Skeletal muscle tissue (tissue), 4 donors: ENCODE measurements around the gene RASL10B. TPM values are rescaled to one million over a fixed set of nuclear protein-coding genes. Genes with fewer than 3 reads are reported as not detected.

Source experiments
- H3K27ac ChIP-seq: one replicate; pipeline ENCODE4 v1.7.0; 2013; ENCODE audit warnings: mild to moderate bottlenecking, low read depth, low read length, inconsistent platforms
- H3K27me3 ChIP-seq, 3 donors: one replicate each; pipeline ENCODE4 v1.7.0; 2013; ENCODE audit warnings: low read length in 3 of 3; ENCODE audit not compliant: control insufficient read depth in 3 of 3, insufficient read depth in 3 of 3
- H3K36me3 ChIP-seq, 3 donors: one replicate each; pipeline ENCODE4 v1.7.0; 2013; ENCODE audit warnings: low read length in 3 of 3; ENCODE audit not compliant: control insufficient read depth in 3 of 3, insufficient read depth in 3 of 3
- H3K4me1 ChIP-seq, 3 donors: one replicate each; pipeline ENCODE4 v1.7.0; 2013; ENCODE audit warnings: low read length in 3 of 3, mild to moderate bottlenecking in 3 of 3; ENCODE audit not compliant: control insufficient read depth in 3 of 3, insufficient read depth in 3 of 3
- H3K4me3 ChIP-seq, 3 donors: one replicate each; pipeline ENCODE4 v1.7.0; 2013; ENCODE audit warnings: low read length in 3 of 3
- H3K9ac ChIP-seq, 3 donors: one replicate each; pipeline ENCODE4 v1.7.0; 2013; ENCODE audit warnings: low read length in 3 of 3, mild to moderate bottlenecking in 3 of 3, moderate library complexity in 2 of 3, low read depth in 1 of 3
- H3K9me3 ChIP-seq, 3 donors: one replicate each; pipeline ENCODE4 v1.7.0; 2013; ENCODE audit warnings: low read length in 3 of 3; ENCODE audit not compliant: control insufficient read depth in 3 of 3
- total RNA-seq: library from RNA; depleted of rRNA; stranded (reverse); fragments of >200 nt; gene quantifications from one replicate; pipeline ENCODE4 v1.2.3, GENCODE V29; 2014
- donor health status: Osteomylitis.

The RASL10B gene
- total RNA-seq, 1 donor from 2014 or later = 1.6 TPM

DNA sequence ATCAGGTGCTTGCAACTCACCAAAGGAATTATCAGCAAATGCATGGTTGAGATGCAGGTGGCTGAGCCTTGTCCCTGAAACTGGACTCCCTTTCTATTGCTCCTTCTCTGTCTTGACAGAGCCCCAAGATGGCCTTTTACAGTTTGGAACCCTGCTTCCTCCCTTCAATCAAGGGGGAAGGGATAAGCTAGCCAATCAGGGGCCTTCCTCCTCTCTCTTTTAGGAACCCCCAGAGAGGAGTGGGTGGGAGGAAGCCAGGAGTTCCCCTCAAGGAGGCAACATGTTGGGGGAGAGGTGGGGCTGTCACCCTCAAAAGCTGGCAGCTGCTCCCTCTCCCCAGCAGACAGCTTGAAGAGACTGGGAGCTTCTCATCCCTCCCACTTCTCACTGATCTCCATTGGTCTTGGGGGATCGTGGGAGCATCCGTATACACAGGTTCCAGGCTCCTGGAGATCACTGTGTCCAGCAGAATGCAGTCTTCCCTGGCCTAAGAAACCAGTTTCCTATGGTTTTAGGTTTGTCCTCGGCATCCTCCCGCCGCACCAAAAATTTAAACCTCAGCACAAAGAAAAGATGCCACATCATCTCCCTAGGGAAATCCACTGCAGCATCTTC, 7.2 kb downstream of the RASL10B start:
- no peak overlapping the region for H3K9ac ChIP-seq
- no peak overlapping the region for H3K4me3 ChIP-seq
- H3K9me3 ChIP-seq = no peaks in the 10 kb centered on the region
- H3K36me3 ChIP-seq = no peaks in the 10 kb centered on the region
- H3K27ac ChIP-seq = no peak overlapping the region
- H3K27me3 ChIP-seq = peaks cover 29 to 31% (median 30%) of the 10 kb centered on the region in 3 donors
- peaks cover 4 to 11% (median 11%) of the 10 kb centered on the region in 3 donors for H3K4me1 ChIP-seq

- Histone ChIP-seq H3K27me3 (peaks cover 33 to 38% (median 33%) of the 10 kb centered on the region in 3 donors), H3K9ac (no peak overlapping the region), H3K4me3 (no peak overlapping the region), H3K36me3 (no peaks in the 10 kb centered on the region), H3K27ac (no peak overlapping the region), H3K9me3 (no peaks in the 10 kb centered on the region), H3K4me1 (peaks cover 4 to 11% (median 11%) of the 10 kb centered on the region in 3 donors)
These were observed 8.8 kb downstream of the RASL10B start for GRCh38 chr17:35740216-35740615.

DNA sequence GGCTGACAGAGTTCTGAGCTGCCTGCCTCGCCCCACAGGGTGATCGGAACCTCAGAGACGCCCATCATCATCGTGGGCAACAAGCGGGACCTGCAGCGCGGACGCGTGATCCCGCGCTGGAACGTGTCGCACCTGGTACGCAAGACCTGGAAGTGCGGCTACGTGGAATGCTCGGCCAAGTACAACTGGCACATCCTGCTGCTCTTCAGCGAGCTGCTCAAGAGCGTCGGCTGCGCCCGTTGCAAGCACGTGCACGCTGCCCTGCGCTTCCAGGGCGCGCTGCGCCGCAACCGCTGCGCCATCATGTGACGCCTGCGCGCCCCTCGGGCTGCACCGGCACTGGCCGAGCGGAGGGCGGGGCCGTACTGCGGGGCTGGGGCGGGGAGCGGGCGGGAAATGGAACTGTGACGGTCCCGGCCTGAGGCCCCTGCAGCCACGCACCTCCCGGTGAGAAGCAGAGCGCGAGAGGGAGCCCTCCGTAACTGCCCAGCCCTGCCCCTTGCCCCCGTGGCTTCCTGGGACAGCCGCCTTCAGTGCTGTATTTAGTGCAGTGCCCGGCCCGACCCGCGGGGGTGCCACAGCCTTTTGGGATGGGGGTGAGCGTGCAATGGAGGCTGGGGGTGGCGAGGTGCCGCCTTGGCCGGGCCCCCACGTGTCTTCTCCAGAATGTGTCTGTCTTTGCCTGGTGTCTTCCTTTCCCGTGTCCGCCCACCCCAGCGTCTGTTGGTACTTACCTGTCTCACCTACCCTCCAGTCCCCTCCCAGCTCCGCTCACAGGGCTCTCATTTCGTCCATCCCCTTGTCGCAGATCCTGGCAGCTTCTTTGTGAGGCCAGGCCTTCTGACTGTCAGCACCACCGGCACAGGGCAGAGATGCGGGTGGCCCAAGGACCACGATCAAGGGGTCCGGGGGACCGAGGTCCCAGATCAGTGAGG, 9.8 kb downstream of the RASL10B start:
- Histone ChIP-seq H3K4me3 (peak overlapping the region in 2 of 3 donors; percentile 50 to 64), H3K36me3 (no peaks in the 10 kb centered on the region), H3K4me1 (peaks cover 4 to 11% (median 11%) of the 10 kb centered on the region in 3 donors), H3K9ac (peak overlapping the region in 1 of 3 donors; percentile 16), H3K27me3 (peaks cover 33 to 38% (median 33%) of the 10 kb centered on the region in 3 donors), H3K9me3 (no peaks in the 10 kb centered on the region), H3K27ac (no peak overlapping the region)

- no peak overlapping the region for H3K9ac ChIP-seq
- no peak overlapping the region for H3K4me3 ChIP-seq
- H3K36me3 ChIP-seq = no peaks in the 10 kb centered on the region
- peaks cover 8 to 14% (median 11%) of the 10 kb centered on the region in 3 donors for H3K4me1 ChIP-seq
- no peaks in the 10 kb centered on the region for H3K9me3 ChIP-seq
- H3K27me3 ChIP-seq = peaks cover 33 to 45% (median 33%) of the 10 kb centered on the region in 3 donors
- H3K27ac ChIP-seq = no peak overlapping the region
These were observed 11.1 kb downstream of the RASL10B start for GRCh38 chr17:35742496-35742895.

- H3K4me3 ChIP-seq = no peak overlapping the region
- peaks cover 33 to 50% (median 34%) of the 10 kb centered on the region in 3 donors for H3K27me3 ChIP-seq
- no peak overlapping the region for H3K9ac ChIP-seq
- H3K9me3 ChIP-seq = no peaks in the 10 kb centered on the region
- H3K27ac ChIP-seq = no peak overlapping the region
- H3K36me3 ChIP-seq = no peaks in the 10 kb centered on the region
- peaks cover 10 to 15% (median 12%) of the 10 kb centered on the region in 3 donors for H3K4me1 ChIP-seq
These were observed 11.5 kb downstream of the RASL10B start for GRCh38 chr17:35742896-35743477.

- Histone ChIP-seq H3K4me1 (peaks cover 16 to 23% (median 20%) of the 10 kb centered on the region in 3 donors), H3K4me3 (no peak overlapping the region), H3K9ac (no peak overlapping the region), H3K9me3 (no peaks in the 10 kb centered on the region), H3K36me3 (no peaks in the 10 kb centered on the region), H3K27ac (no peak overlapping the region), H3K27me3 (peaks cover 35 to 57% (median 42%) of the 10 kb centered on the region in 3 donors)
These were observed 12.3 kb downstream of the RASL10B start for GRCh38 chr17:35743626-35744328.

DNA sequence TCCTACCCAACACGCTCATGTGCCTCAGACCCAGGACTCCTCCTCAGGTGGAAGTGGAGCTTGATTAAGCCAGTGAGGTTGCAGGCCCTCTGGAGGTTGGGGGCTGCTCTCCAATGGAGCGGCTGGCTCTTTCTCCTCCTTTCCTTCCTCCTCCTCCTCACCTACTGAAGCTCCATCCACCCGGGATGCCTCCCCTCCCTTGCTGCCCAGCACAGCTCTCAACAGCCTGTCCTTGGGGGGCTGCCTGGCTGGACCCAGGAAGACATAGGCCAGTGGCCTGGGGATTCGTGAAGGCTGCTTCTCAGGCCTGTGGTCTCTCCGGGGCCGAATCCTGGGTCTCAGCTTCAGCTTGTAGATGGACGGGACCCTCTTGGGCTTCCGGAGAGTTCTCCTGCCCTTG, 13.4 kb downstream of the RASL10B start:
- Histone ChIP-seq H3K27ac (no peak overlapping the region), H3K9me3 (no peaks in the 10 kb centered on the region), H3K4me1 (peaks cover 16 to 23% (median 20%) of the 10 kb centered on the region in 3 donors), H3K36me3 (no peaks in the 10 kb centered on the region), H3K4me3 (no peak overlapping the region), H3K27me3 (peaks cover 44 to 67% (median 50%) of the 10 kb centered on the region in 3 donors), H3K9ac (no peak overlapping the region)

DNA sequence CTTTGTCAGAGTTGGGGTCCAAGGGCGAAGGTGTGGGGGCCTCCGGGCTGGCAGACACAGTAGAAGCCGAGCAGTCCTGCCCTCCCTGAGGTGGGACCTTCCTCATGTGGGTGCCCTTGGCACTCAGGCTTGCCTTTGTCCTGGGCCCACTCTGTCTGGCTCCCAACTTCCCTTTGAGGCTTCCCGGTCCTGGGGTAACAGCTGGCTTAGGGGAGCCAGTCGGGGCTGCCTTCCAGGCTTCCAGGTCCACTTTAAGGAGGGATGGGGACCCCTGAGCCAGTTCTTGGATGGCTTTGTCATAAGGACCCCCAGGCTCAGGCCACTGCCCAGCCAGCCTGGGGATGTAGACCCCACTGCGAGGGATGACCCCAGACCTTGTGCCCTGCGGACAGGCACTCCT, 13.8 kb downstream of the RASL10B start:
- Histone ChIP-seq H3K4me3 (no peak overlapping the region), H3K4me1 (peaks cover 16 to 23% (median 20%) of the 10 kb centered on the region in 3 donors), H3K9me3 (no peaks in the 10 kb centered on the region), H3K27ac (no peak overlapping the region), H3K36me3 (no peaks in the 10 kb centered on the region), H3K27me3 (peaks cover 41 to 68% (median 51%) of the 10 kb centered on the region in 3 donors), H3K9ac (no peak overlapping the region)

DNA sequence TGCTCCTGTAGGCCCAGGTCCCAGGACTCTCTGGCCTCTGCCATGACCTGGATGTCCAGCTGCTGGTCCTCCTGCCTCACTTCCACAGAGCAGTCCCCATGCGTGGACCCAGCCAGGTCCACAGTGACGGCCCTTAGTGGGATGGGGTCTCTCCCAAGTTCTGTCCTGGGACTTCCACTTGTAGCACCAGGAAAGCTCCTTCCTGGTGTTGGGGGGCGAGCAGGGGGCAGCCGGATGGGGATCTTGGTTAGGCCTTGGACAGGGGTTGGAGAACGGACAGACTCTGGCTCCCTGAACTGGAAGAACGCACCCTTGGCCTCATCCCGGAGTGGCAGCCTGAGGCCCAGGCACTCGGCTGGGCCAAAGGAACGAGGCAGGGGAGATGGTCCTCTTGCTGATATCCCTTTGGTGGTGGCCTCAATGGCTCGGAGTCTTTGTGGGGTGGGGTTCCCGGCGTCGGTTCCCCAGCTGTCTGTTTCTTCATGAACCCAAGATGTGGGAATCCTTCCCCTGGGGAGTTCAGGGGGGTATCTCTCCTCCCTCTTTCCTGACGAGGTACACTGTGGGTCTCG, 14.4 kb downstream of the RASL10B start:
- no peak overlapping the region for H3K9ac ChIP-seq
- H3K4me1 ChIP-seq = peaks cover 16 to 22% (median 19%) of the 10 kb centered on the region in 3 donors
- H3K4me3 ChIP-seq = no peak overlapping the region
- H3K27ac ChIP-seq = no peak overlapping the region
- H3K27me3 ChIP-seq = peaks cover 40 to 71% (median 50%) of the 10 kb centered on the region in 3 donors
- H3K36me3 ChIP-seq = no peaks in the 10 kb centered on the region
- no peaks in the 10 kb centered on the region for H3K9me3 ChIP-seq
